Duodenal mucosa (tissue), 2 donors: ENCODE measurements around the gene NIPBL.
"Not testable (repeated sequence)": the region's sequence is repeated elsewhere in the genome, so short reads cannot be mapped to it uniquely, and the experiment has no call there.

Experiments
- H3K27ac ChIP-seq: one replicate; pipeline ENCODE4 v1.7.0; 2013; ENCODE audit warnings: low read depth, low read length
- H3K27me3 ChIP-seq, 2 donors: one replicate each; pipeline ENCODE4 v1.7.0; 2013; ENCODE audit warnings: low read length in 2 of 2, control low read depth in 1 of 2; ENCODE audit not compliant: insufficient read depth in 2 of 2, control insufficient read depth in 1 of 2
- H3K36me3 ChIP-seq, 2 donors: one replicate each; pipeline ENCODE4 v1.7.0; 2013; ENCODE audit warnings: low read length in 2 of 2, control low read depth in 1 of 2; ENCODE audit not compliant: insufficient read depth in 2 of 2, control insufficient read depth in 1 of 2
- H3K4me1 ChIP-seq, 2 donors: one replicate each; pipeline ENCODE4 v1.7.0; 2013; ENCODE audit warnings: low read length in 2 of 2, control low read depth in 1 of 2; ENCODE audit not compliant: insufficient read depth in 2 of 2, control insufficient read depth in 1 of 2
- H3K4me3 ChIP-seq, 2 donors: one replicate each; pipeline ENCODE4 v1.7.0; 2013; ENCODE audit warnings: low read length in 2 of 2, low read depth in 1 of 2
- H3K9ac ChIP-seq, 2 donors: one replicate each; pipeline ENCODE4 v1.7.0; 2013; ENCODE audit warnings: low read length in 2 of 2, low read depth in 1 of 2
- H3K9me3 ChIP-seq, 2 donors: one replicate each; pipeline ENCODE4 v1.7.0; 2013; ENCODE audit warnings: low read length in 2 of 2, control low read depth in 1 of 2; ENCODE audit not compliant: control insufficient read depth in 1 of 2

NIPBL gene

GRCh38 chr5:37013181-37013580 lies 136.6 kb downstream of the NIPBL start:
- not testable (repeated sequence) for H3K9ac ChIP-seq, H3K4me3 ChIP-seq, H3K27ac ChIP-seq, H3K27me3 ChIP-seq, H3K9me3 ChIP-seq, H3K4me1 ChIP-seq
- peaks cover 18 to 52% of the 10 kb centered on the region in 2 donors for H3K36me3 ChIP-seq

DNA sequence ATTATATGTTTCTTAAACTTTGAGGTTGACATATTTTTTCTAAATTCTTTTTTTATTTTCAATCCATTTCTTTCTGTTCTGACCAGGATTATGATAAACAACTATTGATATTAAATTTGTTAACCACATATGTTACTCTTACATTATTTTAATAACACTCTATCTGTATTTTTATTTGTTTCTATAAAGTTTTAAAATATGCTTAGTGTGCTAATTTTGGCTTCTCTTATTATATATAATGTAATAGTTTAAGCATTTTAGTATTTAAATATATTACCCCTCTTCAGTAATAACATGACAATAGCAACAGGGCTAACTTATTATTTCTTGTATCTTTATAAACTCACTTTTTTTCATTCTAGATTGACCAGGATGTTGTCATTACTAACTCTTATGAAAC lies 137.8 kb downstream of the NIPBL start:
- H3K4me1 ChIP-seq, result no peaks in the 10 kb centered on the region
- no peak overlapping the region for H3K27ac ChIP-seq
- H3K4me3 ChIP-seq, result no peak overlapping the region
- H3K9me3 ChIP-seq, result no peaks in the 10 kb centered on the region
- peaks cover 18 to 51% of the 10 kb centered on the region in 2 donors for H3K36me3 ChIP-seq
- H3K27me3 ChIP-seq, result no peaks in the 10 kb centered on the region
- no peak overlapping the region for H3K9ac ChIP-seq

DNA sequence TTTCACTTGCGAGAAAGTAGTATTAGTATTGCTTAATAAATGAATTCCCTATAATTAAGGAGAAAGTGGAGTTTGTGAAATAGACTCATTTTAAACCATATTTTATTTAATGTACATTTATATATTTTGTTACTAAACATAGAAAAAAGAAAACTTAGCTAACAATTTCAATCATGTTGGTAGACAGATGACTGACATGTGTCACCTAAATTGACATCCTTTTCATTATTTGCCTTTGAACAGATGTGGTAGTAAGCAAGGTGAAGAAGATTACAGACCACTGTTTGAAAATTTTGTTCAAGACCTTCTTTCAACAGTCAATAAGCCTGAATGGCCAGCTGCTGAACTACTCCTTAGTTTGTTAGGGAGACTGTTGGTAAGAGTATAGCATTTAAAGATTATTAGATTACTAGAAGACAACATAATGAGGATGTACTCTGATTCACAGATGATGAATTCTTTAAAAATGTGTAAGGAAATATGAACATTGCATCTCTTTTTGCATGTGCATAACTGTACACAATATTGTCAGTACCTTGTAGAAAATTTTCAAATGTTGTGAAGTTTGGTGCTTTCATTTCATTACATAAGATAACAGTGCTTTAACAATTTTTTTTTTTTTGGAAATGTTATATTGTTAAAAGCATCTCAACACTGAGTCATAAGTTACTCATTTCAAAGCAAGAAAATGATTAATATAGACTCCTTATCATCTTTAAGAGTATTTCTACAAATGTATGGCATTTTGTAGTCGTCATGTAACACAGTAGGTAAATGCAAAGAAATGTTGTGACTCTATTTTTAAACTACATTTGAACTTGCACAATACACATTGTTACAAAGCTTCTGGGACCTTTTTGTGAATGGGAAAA lies 139.5 kb downstream of the NIPBL start:
- H3K9me3 ChIP-seq, result no peaks in the 10 kb centered on the region
- peaks cover 20 to 50% of the 10 kb centered on the region in 2 donors for H3K36me3 ChIP-seq
- no peaks in the 10 kb centered on the region for H3K27me3 ChIP-seq
- no peak overlapping the region for H3K27ac ChIP-seq
- H3K9ac ChIP-seq, result no peak overlapping the region
- H3K4me3 ChIP-seq, result no peak overlapping the region
- H3K4me1 ChIP-seq, result no peaks in the 10 kb centered on the region

- Histone ChIP-seq H3K4me3 (no peak overlapping the region), H3K36me3 (peaks cover 15 to 60% of the 10 kb centered on the region in 2 donors), H3K4me1 (no peaks in the 10 kb centered on the region), H3K27ac (no peak overlapping the region), H3K27me3 (no peaks in the 10 kb centered on the region), H3K9me3 (no peaks in the 10 kb centered on the region), H3K9ac (no peak overlapping the region)
Observed at GRCh38 chr5:37028910-37029309, 152.3 kb downstream of the NIPBL start.

DNA sequence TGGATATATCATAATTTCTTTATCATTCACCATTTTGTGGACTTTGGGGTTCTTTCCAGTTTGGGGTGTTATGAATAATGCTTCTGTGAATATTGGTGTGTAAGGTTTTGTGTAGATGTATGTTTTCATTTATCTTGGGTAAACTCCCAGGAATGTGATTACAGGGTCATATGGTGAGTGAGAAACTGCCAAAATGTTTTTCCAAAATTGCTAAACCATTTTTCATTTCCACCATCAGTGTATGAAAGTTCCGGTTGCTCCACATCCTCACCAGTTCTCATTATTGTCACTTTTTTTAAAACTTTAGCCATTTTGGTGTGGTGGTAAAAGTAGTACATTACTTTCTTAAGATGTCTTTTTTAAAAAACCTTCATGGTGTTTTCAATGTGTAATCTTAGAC lies 152.9 kb downstream of the NIPBL start:
- Histone ChIP-seq H3K27ac (no peak overlapping the region), H3K4me1 (no peaks in the 10 kb centered on the region), H3K36me3 (peaks cover 17 to 56% of the 10 kb centered on the region in 2 donors), H3K9ac (no peak overlapping the region), H3K27me3 (no peaks in the 10 kb centered on the region), H3K9me3 (no peaks in the 10 kb centered on the region), H3K4me3 (no peak overlapping the region)

GRCh38 chr5:37034955-37035354 lies 158.4 kb downstream of the NIPBL start:
- Histone ChIP-seq H3K27me3 (no peaks in the 10 kb centered on the region), H3K4me3 (no peak overlapping the region), H3K9me3 (no peaks in the 10 kb centered on the region), H3K4me1 (no peaks in the 10 kb centered on the region), H3K9ac (no peak overlapping the region), H3K27ac (no peak overlapping the region), H3K36me3 (peaks cover 14 to 27% of the 10 kb centered on the region in 2 donors)

- Histone ChIP-seq H3K9me3 (no peaks in the 10 kb centered on the region), H3K4me3 (no peak overlapping the region), H3K27me3 (no peaks in the 10 kb centered on the region), H3K4me1 (no peaks in the 10 kb centered on the region), H3K9ac (no peak overlapping the region), H3K27ac (no peak overlapping the region), H3K36me3 (peaks cover 14 to 17% of the 10 kb centered on the region in 2 donors)
Observed at GRCh38 chr5:37037840-37038239, 161.3 kb downstream of the NIPBL start.

DNA sequence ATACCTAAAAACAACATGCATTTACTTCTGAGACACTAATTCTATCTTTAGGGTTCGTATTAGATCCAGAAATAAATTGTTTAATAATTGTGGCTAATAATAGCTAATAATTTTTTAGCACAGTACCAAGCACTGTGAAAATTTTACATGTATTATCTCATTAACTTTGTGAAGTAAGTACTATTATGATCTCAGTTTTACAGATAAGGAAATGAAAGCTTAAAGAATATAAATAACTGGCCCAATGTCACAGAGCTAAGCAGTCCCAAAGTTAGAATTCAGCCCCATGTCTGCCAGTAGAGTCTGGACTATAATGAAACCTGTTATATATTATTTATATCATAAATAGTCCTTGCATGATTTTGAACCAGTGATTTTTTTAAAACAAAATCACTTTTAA lies 163.3 kb downstream of the NIPBL start:
- no peak overlapping the region for H3K27ac ChIP-seq
- H3K4me3 ChIP-seq, result no peak overlapping the region
- no peaks in the 10 kb centered on the region for H3K9me3 ChIP-seq
- peaks cover 13 to 25% of the 10 kb centered on the region in 2 donors for H3K36me3 ChIP-seq
- H3K4me1 ChIP-seq, result no peaks in the 10 kb centered on the region
- H3K9ac ChIP-seq, result no peak overlapping the region
- no peaks in the 10 kb centered on the region for H3K27me3 ChIP-seq

DNA sequence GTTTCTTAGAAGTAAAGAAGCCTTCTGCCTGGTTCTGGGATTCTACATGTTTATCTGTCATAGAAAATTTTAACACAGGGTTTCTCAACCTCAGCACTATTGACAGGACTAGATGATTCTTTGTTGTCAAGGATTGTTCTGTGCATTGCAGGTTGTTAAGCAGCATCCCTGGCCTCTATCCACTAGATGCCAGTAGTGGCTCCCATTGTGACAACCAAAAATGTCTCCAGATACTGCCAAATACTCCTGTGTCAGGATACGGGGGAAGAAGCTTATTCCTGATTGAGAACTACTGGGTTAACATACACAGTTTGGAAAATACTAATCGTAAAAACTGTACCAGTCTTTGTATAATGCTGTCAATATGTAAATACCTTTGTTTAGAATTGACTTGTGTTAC lies 167.1 kb downstream of the NIPBL start:
- peaks cover 15 to 42% of the 10 kb centered on the region in 2 donors for H3K36me3 ChIP-seq

DNA sequence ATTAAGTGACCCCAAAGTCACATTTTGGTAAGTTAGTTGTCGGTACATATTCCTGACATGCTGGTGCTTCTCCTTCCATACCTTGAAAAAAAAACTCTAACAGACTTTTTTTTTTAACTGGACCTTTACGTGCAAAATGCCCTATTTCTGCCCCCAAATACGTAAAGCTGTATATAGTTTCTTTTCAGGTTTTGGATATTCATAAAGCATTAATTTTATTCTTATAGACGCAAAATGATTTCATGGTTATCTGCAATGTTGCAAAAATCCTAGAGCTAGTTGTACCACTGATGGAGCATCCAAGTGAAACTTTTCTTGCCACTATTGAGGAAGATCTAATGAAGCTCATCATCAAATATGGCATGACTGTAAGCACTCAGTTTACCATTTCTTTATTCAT lies 167.6 kb downstream of the NIPBL start:
- no peaks in the 10 kb centered on the region for H3K9me3 ChIP-seq
- H3K4me1 ChIP-seq, result no peaks in the 10 kb centered on the region
- no peak overlapping the region for H3K27ac ChIP-seq
- no peak overlapping the region for H3K4me3 ChIP-seq
- H3K36me3 ChIP-seq, result peaks cover 13 to 45% of the 10 kb centered on the region in 2 donors
- H3K9ac ChIP-seq, result no peak overlapping the region
- no peaks in the 10 kb centered on the region for H3K27me3 ChIP-seq

More for the DNA sequence above, 167.1 kb downstream of the NIPBL start:
- H3K4me3 ChIP-seq, result no peak overlapping the region
- H3K27ac ChIP-seq, result no peak overlapping the region
- no peaks in the 10 kb centered on the region for H3K27me3 ChIP-seq
- H3K4me1 ChIP-seq, result no peaks in the 10 kb centered on the region
- no peaks in the 10 kb centered on the region for H3K9me3 ChIP-seq
- H3K9ac ChIP-seq, result no peak overlapping the region
